ACHN (cell line): Measurements from ENCODE around the gene GSTA4.

Source experiments
- DNase-seq: peaks from one replicate; pipeline ENCODE4 v3.0.0-alpha.2; 2015
- in situ Hi-C: cut with HindIII; loops from 2 replicates; pipeline ENCODE4 v1.10.0; 2017; ENCODE audit warnings: low sequenced_read_pairs, low pct_ligation_motif_present, low pct_unique_long_range_greater_than_20kb

GSTA4 gene

DNA sequence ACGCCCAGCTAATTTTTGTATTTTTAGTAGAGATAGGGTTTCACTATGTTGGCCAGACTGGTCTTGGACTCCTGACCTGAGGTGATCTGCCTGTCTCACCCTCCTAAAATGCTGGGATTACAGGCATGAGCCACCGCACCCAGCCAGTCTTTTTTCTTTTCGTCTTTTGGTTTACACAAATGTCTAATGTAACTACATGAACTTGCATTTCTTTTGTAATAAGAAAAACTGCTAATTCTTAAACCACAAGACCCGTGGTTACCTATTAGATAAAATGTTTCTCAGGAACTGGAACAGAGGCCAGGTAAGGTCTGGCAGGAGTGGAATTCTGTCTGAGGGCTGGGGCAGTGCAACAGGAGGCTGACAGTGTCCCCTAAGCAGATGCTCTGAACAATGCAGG lies 52.9 kb downstream of the GSTA4 start:
- DNase-seq = no peak
- in situ Hi-C loops = no loop called here

DNA sequence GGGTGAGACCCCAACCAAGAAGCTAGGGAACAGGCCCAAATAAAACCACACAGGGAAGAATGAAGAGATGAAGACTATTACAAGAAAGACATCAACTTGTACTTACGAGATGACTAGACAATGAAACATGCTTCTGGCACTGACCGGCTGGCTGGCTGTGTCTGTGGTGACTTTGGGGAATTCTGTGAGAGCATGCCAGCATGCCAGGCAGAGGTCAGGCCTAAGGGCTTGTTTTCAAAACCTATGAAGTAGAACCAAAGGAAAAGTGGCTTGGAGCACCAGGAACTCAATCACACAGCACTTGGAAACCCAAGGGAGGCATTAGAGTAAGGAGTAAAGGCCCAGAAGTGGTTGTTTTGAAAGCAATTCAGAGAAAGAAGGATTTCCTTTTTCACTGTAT lies 57.2 kb downstream of the GSTA4 start:
- peak; percentile 76 for DNase-seq
- in situ Hi-C loops = no loop called here

DNA sequence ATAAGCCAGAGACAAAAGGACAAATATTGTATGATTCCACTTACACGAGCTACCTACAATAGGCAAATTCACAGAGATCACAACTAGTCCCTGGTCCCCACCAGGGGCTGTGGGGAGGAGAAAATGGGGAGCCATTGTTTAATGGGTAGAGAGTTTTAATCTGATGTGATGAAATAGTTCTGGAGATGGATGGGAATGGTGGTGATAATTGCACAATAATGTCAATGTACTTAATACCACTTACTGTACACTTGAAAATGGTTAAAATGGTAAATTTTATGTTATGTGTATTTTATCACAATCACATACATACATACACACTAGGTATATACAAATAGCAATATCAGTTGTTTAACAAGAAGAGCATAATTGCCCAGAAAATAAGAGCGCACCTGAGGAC lies 61.3 kb downstream of the GSTA4 start:
- in situ Hi-C loops = no loop called here
- DNase-seq = no peak

DNA sequence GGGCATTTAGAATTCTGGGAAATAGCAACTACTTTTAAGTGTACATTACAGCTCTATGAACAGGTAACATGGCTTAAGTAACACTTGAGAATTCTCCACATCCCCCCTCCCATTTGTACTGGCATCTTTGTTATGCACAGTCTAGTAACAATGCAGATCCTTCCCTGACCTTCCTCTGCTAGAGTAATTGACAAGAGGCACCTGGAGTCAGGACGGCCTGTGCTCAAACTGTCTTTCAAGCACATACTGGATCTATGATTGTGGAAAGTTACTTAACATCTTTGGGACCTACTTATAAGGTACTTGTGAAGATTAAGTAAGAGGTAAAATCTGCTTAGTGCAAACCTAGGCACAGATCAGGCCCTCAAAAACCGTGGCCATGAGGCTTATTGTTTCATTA lies 63.7 kb downstream of the GSTA4 start:
- in situ Hi-C loops = no loop called here
- DNase-seq = no peak

DNA sequence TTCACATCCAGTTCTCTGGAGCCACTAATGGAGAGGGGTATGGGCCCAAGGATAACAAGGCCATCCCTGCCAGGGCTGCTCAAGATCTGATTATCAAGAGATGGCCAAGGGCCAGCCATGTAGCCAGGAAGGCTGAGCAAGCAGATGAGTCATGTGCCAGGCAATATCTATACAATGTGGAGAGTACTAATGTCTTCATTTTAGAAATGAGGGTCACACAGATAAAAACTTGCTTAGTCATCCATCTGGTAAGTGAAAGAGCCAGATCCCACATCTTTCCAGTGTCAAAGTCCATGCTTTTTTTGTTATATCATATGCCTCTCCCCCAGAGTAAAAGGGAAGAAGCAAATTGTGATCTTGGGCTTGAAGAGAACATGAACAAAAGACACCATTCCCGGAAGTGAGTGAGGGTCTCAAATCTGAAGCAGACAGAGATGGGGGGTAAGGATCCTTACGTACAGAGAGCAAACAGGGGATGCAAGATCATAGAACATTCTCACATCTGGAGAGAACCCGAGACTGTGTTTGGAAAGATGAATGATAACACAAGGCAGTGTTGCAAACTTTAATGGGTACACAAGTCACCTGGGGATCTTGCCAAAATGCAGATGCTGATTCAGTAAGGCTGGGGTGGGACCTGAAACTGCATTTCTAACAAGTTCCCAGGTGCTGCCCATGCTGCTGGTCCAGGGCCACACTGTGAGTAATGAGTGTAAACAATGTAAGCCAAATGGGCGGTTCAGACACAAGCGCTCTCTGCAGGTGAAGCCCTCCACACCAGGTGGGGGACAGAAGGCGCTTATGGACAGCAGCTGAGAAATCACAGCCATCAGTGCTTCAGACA lies 65.5 kb downstream of the GSTA4 start:
- DNase-seq = peak; percentile 57
- in situ Hi-C loops = no loop called here
